Activated naive CD8-positive, alpha-beta T cell treated with anti-CD3 and anti-CD28 coated beads for 36 hours (primary cell): ENCODE measurements around the gene PSMC2. TPM values are rescaled to one million over a fixed set of nuclear protein-coding genes. Genes with fewer than 3 reads are reported as not detected.

Experiments used
- DNase-seq: peaks from one replicate; pipeline ENCODE4 v3.0.0; 2021
- H3K27ac Mint-ChIP-seq: one replicate; pipeline ENCODE4 v1.8.0; 2022; ENCODE audit warnings: mild to moderate bottlenecking, moderate library complexity, mixed read lengths
- H3K27me3 Mint-ChIP-seq: one replicate; pipeline ENCODE4 v1.8.0; 2022; ENCODE audit warnings: mild to moderate bottlenecking, mixed read lengths
- H3K36me3 Mint-ChIP-seq: one replicate; pipeline ENCODE4 v1.8.0; 2021; ENCODE audit warnings: mild to moderate bottlenecking, mixed read lengths
- H3K4me1 Mint-ChIP-seq: one replicate; pipeline ENCODE4 v1.8.0; 2021; ENCODE audit warnings: mixed read lengths
- H3K4me3 Mint-ChIP-seq: one replicate; pipeline ENCODE4 v1.8.0; 2022; ENCODE audit warnings: mild to moderate bottlenecking, moderate library complexity, mixed read lengths
- H3K9me3 Mint-ChIP-seq: one replicate; pipeline ENCODE4 v1.8.0; 2022; ENCODE audit warnings: mixed read lengths
- total RNA-seq, 2 experiments: library from RNA; stranded (reverse); gene quantifications; one replicate each; pipeline ENCODE4 v1.2.3, GENCODE V29; 2021

The PSMC2 gene
- 100 to 1,000 TPM; 168 to 170 TPM for total RNA-seq

DNA sequence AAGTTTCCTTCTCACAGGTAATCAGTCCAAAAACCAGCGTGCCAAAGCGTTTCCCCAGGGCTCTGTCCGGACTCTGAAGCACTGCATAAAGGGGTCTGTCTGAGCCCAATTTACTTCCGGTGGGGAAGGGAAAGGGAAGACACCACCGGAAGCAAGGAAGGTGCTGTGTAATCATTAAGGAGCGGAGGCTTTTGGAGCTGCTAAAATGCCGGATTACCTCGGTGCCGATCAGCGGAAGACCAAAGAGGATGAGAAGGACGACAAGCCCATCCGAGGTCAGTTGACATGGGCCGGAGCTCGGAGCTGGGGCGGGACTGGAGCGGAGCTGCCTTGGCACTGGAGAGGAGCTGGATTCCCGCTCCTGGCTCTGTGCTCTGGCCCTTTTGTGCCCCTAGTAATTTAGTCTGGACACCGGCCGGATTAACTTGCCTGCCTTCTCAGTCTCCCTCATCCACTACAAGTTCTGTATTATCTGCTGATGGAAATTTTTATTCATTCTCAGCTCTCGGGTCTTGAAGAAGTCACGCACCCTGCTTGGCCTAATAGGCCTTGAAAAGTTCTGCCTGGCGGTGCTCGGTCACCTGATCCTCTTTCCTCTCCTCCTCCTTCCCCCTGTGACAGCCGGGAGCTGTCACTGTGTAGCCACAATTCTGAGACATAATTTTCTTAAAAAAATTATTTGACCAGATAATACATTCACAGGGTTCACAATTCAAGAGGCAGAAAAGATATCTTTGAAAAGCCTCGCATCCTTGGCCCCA is at the start of gene PSMC2:
Gene PSMC2 (plus strand): TSS at position 137 of the 761 bp plus-strand sequence. CDS start 69 bp downstream, at position 206.
- Mint-ChIP-seq H3K36me3 (peaks cover 24% of the 10 kb centered on the region), H3K27ac (peak within 1 kb of the TSS; percentile 98), H3K4me3 (peak within 1 kb of the TSS; percentile 98), H3K27me3 (no peaks in the 10 kb centered on the region), H3K4me1 (peaks cover 41% of the 10 kb centered on the region), H3K9me3 (no peaks in the 10 kb centered on the region)
- peak; percentile 80 for DNase-seq

DNA sequence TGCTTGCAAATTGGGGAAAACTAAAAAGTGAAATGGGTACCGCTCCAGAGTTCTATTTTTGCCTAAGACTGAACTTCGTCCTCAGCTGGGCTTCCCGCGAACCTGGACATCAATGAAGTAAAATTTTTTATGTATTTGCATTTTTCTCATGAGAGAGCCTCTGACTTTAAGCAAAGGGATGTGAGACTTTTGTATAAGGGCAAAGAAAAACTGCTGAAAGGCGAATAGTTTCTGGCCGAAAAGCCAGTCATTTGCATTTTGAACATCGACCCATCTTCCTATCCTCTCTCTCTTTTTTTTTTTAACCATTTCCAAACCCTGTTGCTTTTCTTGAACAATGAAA is 49.6 kb upstream of the PSMC2 start:
- Mint-ChIP-seq H3K27ac (peak overlapping the region; percentile 79), H3K4me3 (peak overlapping the region; percentile 96), H3K27me3 (no peaks in the 10 kb centered on the region), H3K4me1 (peaks cover 36% of the 10 kb centered on the region), H3K36me3 (peaks cover 19% of the 10 kb centered on the region), H3K9me3 (no peaks in the 10 kb centered on the region)
- no peak for DNase-seq

DNA sequence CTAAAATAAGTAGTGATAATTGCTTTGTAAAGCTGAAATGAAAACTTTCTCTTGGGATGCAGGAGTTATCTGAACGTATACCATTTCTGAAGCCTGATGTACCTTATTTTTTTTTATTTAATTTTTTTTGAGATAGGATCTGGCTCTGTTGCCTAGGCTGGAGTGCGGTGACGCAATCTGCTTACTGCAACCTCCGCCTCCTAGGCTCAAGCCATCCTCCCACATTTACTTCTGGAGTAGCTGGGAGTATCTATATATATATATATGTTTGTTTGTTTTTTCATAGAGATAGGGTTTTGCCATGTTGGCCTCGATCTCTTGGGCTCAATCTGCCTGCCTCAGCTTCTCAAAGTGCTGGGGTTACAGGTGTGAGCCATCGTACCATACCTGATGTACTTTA is 47.8 kb upstream of the PSMC2 start:
- H3K27me3 Mint-ChIP-seq = no peaks in the 10 kb centered on the region
- H3K4me1 Mint-ChIP-seq = peaks cover 50% of the 10 kb centered on the region
- H3K27ac Mint-ChIP-seq = no peak overlapping the region
- DNase-seq = no peak
- H3K9me3 Mint-ChIP-seq = peaks cover 4% of the 10 kb centered on the region
- H3K36me3 Mint-ChIP-seq = peaks cover 34% of the 10 kb centered on the region
- no peak overlapping the region for H3K4me3 Mint-ChIP-seq

DNA sequence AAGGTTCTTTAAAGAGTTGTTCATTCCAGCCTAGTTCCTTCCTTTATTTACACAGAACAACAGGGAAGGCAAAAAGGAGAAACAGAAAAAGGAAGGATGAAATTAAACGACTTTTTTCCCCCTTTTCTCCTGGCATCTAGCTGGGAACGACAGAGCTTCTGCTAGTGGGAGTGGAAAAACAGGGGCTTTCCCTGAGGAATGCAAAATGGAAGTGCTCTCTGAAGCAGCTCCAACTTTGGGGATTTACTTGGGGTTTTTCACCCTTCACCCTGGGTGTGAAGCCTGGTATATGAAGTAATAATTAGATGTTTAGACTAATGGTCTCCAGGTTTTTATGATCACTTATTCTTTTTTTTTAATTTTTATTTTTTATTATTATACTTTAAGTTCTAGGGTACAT is 46.0 kb upstream of the PSMC2 start:
- Mint-ChIP-seq H3K4me3 (no peak overlapping the region), H3K9me3 (peaks cover 7% of the 10 kb centered on the region), H3K36me3 (peaks cover 45% of the 10 kb centered on the region), H3K4me1 (peaks cover 54% of the 10 kb centered on the region), H3K27me3 (no peaks in the 10 kb centered on the region), H3K27ac (peak overlapping the region; percentile 36)
- DNase-seq = no peak

DNA sequence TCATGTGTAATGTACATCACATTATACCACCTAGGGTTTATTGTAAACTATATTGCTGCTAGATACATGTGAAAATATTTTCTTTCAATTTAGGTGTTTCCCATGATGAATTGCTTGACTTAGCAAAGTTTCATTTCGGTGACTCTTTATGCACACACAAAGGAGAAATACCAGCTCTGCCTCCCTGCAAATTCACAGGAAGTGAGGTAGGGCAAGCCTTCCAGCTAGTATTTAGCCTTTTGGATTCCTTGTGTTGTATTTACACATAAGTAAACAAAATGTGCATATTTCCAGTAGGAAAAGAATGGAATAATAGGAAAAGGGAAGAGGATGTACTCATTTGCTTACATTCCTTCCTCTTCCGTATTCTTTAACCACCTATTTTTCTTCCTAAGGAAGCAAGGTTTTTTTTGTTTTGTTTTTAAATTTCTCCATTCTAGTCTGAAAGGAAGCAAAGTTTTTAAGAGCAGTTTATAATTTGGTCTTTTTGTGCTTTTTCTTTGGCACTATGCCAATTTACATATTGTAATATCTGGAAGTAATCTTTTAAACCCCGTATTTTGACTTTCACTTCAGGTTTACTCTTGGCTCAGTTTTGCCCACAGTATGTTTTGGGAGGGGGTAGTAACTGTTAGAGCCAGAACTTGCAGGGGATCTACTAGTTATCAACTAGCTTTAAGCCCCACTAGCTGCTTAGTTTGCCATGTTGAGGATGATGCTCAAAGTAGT is 39.8 kb upstream of the PSMC2 start:
- H3K4me3 Mint-ChIP-seq = no peak overlapping the region
- peaks cover 7% of the 10 kb centered on the region for H3K9me3 Mint-ChIP-seq
- DNase-seq = no peak
- peaks cover 27% of the 10 kb centered on the region for H3K4me1 Mint-ChIP-seq
- H3K27ac Mint-ChIP-seq = peak overlapping the region; percentile 45
- peaks cover 35% of the 10 kb centered on the region for H3K36me3 Mint-ChIP-seq
- no peaks in the 10 kb centered on the region for H3K27me3 Mint-ChIP-seq

DNA sequence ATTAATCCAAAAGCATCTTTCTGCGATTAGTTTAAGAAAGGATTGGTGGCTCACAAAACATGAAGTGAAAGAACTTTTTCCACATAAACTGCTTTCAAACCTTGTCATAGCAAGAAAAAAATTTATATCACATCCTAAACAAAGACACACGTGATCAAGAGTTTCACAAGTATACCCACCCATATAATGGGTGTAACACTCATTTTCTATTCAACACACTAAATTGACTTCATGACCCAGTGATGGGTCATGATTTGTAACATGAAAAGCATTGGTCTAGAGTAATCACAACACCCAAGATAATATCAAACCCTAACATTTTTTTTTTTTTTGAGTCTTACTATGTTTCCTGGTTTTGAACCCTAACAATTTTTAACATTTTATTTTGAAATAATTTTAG is 32.6 kb upstream of the PSMC2 start:
- no peak for DNase-seq
- Mint-ChIP-seq H3K27me3 (no peaks in the 10 kb centered on the region), H3K36me3 (peaks cover 39% of the 10 kb centered on the region), H3K4me1 (peaks cover 15% of the 10 kb centered on the region), H3K4me3 (no peak overlapping the region), H3K27ac (peak overlapping the region; percentile 52), H3K9me3 (no peaks in the 10 kb centered on the region)

DNA sequence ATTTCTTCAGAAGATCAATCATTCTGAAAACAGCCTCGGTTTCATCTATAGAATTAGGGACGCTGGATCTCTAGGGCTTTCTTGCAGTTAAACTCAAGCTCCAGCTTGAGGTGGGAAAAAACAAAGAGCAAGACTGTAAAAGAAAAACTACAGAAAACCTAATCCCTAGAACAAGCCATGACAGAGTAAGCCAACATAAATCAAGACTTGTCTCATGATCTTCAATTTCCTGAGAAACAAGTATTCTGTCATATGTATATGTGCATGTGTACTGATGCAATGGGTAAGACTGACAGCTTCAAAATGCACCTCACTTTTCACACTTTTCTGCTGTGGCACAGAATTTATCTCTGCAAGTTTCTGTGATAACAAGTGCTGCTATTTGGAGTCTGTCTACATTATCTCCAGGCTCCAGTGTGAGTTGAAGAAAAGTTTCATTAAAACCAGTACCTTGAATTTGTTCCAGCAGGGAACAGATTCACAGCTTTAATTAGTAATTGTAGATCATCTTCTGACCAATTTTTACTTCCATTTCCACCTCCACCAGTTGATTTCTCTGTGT is 31.0 kb upstream of the PSMC2 start:
- Mint-ChIP-seq H3K27ac (peak overlapping the region; percentile 19), H3K9me3 (no peaks in the 10 kb centered on the region), H3K4me1 (peaks cover 12% of the 10 kb centered on the region), H3K4me3 (no peak overlapping the region), H3K36me3 (peaks cover 39% of the 10 kb centered on the region), H3K27me3 (no peaks in the 10 kb centered on the region)
- DNase-seq = no peak

DNA sequence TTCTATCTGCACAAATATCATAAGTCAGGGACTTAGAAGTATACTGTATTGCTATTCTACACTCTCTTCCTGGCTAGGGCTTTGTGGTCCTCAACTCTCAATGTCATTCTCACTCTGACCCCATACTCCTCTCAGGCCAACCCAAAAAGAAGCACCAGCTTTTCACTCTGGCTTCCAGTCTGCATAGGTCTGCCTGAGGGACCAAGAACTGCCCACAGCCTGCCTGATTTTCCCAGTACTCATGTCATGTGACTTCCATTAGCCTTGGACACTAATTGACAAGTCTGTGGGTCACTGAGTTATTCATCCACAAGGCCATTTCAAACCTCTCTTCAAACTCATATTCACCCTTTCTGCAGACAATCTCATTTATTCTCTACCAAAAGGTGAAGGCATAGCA is 30.4 kb upstream of the PSMC2 start:
- DNase-seq = no peak
- Mint-ChIP-seq H3K27ac (peak overlapping the region; percentile 19), H3K4me3 (no peak overlapping the region), H3K27me3 (no peaks in the 10 kb centered on the region), H3K4me1 (peaks cover 12% of the 10 kb centered on the region), H3K9me3 (no peaks in the 10 kb centered on the region), H3K36me3 (peaks cover 41% of the 10 kb centered on the region)

DNA sequence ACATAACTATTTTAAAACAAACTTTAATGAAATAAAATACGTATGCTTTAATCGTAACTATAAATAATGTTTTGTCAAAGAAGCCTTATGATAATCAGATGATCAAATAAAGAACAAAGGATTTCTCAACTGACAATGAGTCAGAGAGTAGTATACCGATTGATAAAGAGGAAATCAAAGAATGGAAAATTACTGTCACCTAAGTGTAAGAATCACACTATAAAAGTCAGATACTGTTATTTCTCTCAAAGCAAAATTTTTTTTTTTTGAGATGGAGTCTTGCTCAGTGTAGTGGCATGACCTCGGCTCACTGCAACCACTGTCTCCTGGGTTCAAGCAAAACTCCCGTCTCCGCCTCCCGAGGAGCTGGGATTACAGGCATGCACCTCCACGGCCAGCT is 21.7 kb upstream of the PSMC2 start:
- H3K4me1 Mint-ChIP-seq = peaks cover 21% of the 10 kb centered on the region
- DNase-seq = no peak
- no peaks in the 10 kb centered on the region for H3K27me3 Mint-ChIP-seq
- H3K36me3 Mint-ChIP-seq = peaks cover 28% of the 10 kb centered on the region
- peak overlapping the region; percentile 91 for H3K27ac Mint-ChIP-seq
- H3K9me3 Mint-ChIP-seq = no peaks in the 10 kb centered on the region
- no peak overlapping the region for H3K4me3 Mint-ChIP-seq

DNA sequence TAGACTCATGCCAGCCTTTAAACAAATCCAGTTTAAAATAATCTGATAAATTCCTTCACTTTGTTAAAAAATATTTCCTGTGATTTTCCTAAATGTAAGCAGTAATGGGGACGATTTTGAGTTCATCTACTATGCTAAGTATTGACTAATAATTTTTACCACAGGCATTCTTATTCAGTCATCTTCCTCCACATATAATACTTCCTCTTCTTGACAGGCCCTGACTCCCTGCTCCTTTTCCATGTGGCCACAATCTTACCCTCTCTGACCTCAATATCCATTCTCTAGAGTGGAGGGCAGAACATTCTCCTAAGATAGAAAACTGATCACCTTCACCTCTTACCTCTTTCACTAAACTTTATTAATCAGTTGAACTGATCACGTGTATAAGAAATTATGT is 10.7 kb upstream of the PSMC2 start:
- peaks cover 26% of the 10 kb centered on the region for H3K4me1 Mint-ChIP-seq
- H3K27me3 Mint-ChIP-seq = no peaks in the 10 kb centered on the region
- no peaks in the 10 kb centered on the region for H3K9me3 Mint-ChIP-seq
- no peak overlapping the region for H3K4me3 Mint-ChIP-seq
- DNase-seq = no peak
- H3K27ac Mint-ChIP-seq = no peak overlapping the region
- H3K36me3 Mint-ChIP-seq = peaks cover 43% of the 10 kb centered on the region

DNA sequence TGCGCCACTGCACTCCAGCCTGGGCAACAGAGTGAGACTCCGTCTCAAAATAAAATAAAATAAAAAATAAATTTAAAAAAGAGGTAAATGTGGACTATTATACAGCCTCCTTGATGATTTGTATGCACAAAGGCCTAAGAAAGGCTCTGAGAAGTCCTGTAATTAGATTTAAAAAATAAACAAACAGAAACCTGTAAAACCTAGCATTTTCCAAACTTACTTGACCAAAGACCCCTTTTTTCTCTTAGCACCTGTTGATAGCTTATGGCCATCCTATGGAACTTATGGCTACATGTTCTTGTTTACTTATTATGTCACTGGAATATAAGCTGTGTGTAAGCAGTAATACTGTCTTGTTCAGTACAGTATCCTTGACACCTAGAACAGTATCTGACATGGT is 8.6 kb upstream of the PSMC2 start:
- peaks cover 49% of the 10 kb centered on the region for H3K36me3 Mint-ChIP-seq
- no peak overlapping the region for H3K27ac Mint-ChIP-seq
- DNase-seq = no peak

DNA sequence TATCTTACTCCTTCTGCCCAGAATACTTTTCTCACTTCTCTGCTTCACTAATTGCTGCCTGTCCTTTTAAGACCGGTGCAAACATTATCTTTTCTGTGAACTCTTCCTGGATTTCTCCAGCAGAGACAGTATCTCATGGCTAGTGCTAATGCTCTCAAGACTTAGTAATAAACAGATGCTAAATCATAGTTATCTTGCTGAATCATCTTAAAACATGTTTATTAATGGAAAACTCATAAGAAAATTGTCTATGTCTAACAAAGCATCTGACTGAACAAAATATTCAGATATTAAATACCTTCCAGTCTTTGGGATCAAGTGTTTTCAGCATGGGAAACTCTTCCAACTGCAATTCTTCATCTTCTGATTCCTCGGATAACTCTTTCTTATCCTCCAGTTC is 6.0 kb upstream of the PSMC2 start:
- no peak overlapping the region for H3K4me3 Mint-ChIP-seq
- H3K27me3 Mint-ChIP-seq = no peaks in the 10 kb centered on the region
- H3K36me3 Mint-ChIP-seq = peaks cover 51% of the 10 kb centered on the region
- DNase-seq = no peak
- H3K27ac Mint-ChIP-seq = peak overlapping the region; percentile 49
- no peaks in the 10 kb centered on the region for H3K9me3 Mint-ChIP-seq
- peaks cover 34% of the 10 kb centered on the region for H3K4me1 Mint-ChIP-seq

More for the DNA sequence above, 8.6 kb upstream of the PSMC2 start:
- Mint-ChIP-seq H3K4me1 (peaks cover 25% of the 10 kb centered on the region), H3K4me3 (no peak overlapping the region), H3K9me3 (no peaks in the 10 kb centered on the region), H3K27me3 (no peaks in the 10 kb centered on the region)

DNA sequence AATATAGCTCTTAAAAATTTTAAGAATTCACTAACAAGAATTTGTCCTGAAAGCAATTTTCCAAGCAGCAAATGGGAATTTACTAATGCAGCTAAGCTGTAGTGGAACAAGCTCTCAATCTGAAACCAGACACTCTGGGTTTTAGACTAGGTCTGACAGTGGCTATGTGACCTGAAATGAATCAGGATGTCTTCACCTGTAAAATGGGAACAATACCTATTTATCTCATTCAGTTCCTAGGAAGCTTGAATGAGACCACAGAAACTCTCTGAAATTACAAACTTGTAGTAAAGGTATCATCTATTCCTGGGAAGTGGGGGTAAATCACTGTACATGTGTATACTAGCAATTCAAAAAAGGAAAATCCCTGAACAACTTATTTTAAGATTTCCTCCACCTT is 4.1 kb upstream of the PSMC2 start:
- peaks cover 37% of the 10 kb centered on the region for H3K36me3 Mint-ChIP-seq
- H3K4me3 Mint-ChIP-seq = peak overlapping the region; percentile 99
- H3K27ac Mint-ChIP-seq = peak overlapping the region; percentile 99
- H3K4me1 Mint-ChIP-seq = peaks cover 41% of the 10 kb centered on the region
- H3K27me3 Mint-ChIP-seq = no peaks in the 10 kb centered on the region
- no peaks in the 10 kb centered on the region for H3K9me3 Mint-ChIP-seq
- DNase-seq = no peak

DNA sequence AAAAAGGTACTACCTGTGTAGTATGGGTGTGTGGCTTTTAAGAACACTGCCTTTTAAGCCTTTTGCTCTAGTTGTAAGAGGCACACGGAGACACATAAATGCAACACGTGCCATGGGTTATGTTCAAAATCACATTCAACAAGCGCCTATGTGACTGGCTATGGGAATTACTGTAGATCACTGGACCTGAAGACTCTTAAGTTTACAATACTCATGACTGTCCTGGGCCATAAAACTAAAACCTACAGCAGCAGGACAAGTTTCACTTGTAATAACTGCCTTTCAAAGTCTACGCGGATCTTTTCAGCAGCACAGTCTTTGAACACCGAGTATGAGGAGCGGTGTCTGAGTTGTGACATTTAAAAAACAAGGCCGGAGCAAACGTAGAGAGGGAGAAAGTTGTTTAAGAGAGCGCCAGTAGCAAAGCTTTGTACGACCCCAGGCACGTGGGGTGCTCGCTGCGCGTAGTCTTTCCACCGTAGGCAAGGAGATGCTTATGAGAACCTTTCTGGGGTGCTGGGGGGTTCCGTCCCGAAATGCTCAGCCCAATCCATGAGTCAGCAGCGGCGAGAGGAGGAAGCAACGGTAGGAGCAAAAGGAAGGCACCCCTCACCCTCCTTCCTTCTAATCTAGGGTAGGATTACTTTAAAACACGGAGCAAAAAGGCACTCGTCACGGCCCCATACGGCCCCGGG is 3.5 kb upstream of the PSMC2 start:
- peaks cover 43% of the 10 kb centered on the region for H3K4me1 Mint-ChIP-seq
- H3K36me3 Mint-ChIP-seq = peaks cover 40% of the 10 kb centered on the region
- peak overlapping the region; percentile 99 for H3K4me3 Mint-ChIP-seq
- H3K9me3 Mint-ChIP-seq = no peaks in the 10 kb centered on the region
- peak overlapping the region; percentile 99 for H3K27ac Mint-ChIP-seq
- DNase-seq = peak; percentile 43
- no peaks in the 10 kb centered on the region for H3K27me3 Mint-ChIP-seq
